Activated CD8-positive, alpha-beta T cell treated with anti-CD3 and anti-CD28 coated beads for 36 hours (primary cell): ENCODE measurements around the gene SOX30. TPM values are rescaled to one million over a fixed set of nuclear protein-coding genes. Genes with fewer than 3 reads are reported as not detected.
A peak's percentile ranks its signal among the peaks of the same experiment; 100 is the strongest.
"Not testable (repeated sequence)": the region's sequence is repeated elsewhere in the genome, so short reads cannot be mapped to it uniquely, and the experiment has no call there.

ENCODE experiments used
- ATAC-seq: fragments of 200-7000 bp; cut with Tn5 transposase; one replicate; pipeline ENCODE4 v1.10.0; 2021; ENCODE audit warnings: mild to moderate bottlenecking, moderate library complexity
- CTCF ChIA-PET: fragments of 350-600 bp; sonication (Branson Sonifier 250); formaldehyde crosslinking; loops from one replicate; lab custom pipeline; 2021; ENCODE audit warnings: antibody characterized with exemption; lab: Charles Lee
- POLR2A ChIA-PET: fragments of 350-600 bp; sonication (Branson Sonifier 250); formaldehyde crosslinking; loops from one replicate; lab custom pipeline; 2021; ENCODE audit warnings: antibody characterized with exemption; lab: Charles Lee
- DNase-seq: peaks from one replicate; pipeline ENCODE4 v3.0.0-alpha.2; 2020
- H3K27ac Mint-ChIP-seq: one replicate; pipeline ENCODE4 v1.8.0; 2021; ENCODE audit warnings: mild to moderate bottlenecking, mixed read lengths
- H3K27me3 Mint-ChIP-seq: one replicate; pipeline ENCODE4 v1.8.0; 2021; ENCODE audit warnings: mixed read lengths
- H3K36me3 Mint-ChIP-seq: one replicate; pipeline ENCODE4 v1.8.0; 2021; ENCODE audit warnings: low read depth, mixed read lengths
- H3K4me1 Mint-ChIP-seq: one replicate; pipeline ENCODE4 v1.8.0; 2021; ENCODE audit warnings: low read depth, mixed read lengths
- H3K4me3 Mint-ChIP-seq: one replicate; pipeline ENCODE4 v1.8.0; 2021; ENCODE audit warnings: mild to moderate bottlenecking, moderate library complexity, mixed read lengths
- H3K9me3 Mint-ChIP-seq: one replicate; pipeline ENCODE4 v1.8.0; 2021; ENCODE audit warnings: mixed read lengths
- CTCF ChIP-seq: fragments of 200-600 bp; IDR thresholded peaks from one replicate; pipeline ENCODE4 v1.8.0; 2022; ENCODE audit warnings: antibody characterized with exemption, mild to moderate bottlenecking
- intact Hi-C: fragments of 100-400 bp; cut with micrococcal nuclease; formaldehyde crosslinking; loops from one replicate; pipeline ENCODE4 v1.10.0; 2022
- total RNA-seq, 2 experiments: library from RNA; stranded (reverse); gene quantifications; one replicate each; pipeline ENCODE4 v1.2.3, GENCODE V29; 2021

SOX30 gene
- under 1 TPM; 0.11 to 0.16 TPM for total RNA-seq

GRCh38 chr5:157652377-157652692 lies at the start of gene SOX30:
Gene SOX30 (minus strand): TSS chr5:157652438. CDS start chr5:157652078, 360 bp downstream.
- peaks cover 23% of the 10 kb centered on the region for H3K9me3 Mint-ChIP-seq
- intact Hi-C loops = no loop called here
- H3K4me1 Mint-ChIP-seq = peaks cover 10% of the 10 kb centered on the region
- peak within 1 kb of the TSS; percentile 79 for H3K27ac Mint-ChIP-seq
- peaks cover 18% of the 10 kb centered on the region for H3K36me3 Mint-ChIP-seq
- DNase-seq (no peak), ATAC-seq (no peak)
- no peak for TF ChIP-seq CTCF
- ChIA-PET POLR2A (interaction anchor here (0.6 to 1.2 kb wide), 3 partner anchors 11 to 48 kb away, joined by 3 read pairs; no protein-coding TSS in a partner anchor), CTCF (interaction anchor here (0.9 to 4.1 kb wide), 4 partner anchors 17 to 91 kb away, joined by 3 to 18 read pairs (median 7); partner anchors contain the start of gene LSM11)
- no peaks in the 10 kb centered on the region for H3K27me3 Mint-ChIP-seq
- peak within 1 kb of the TSS; percentile 68 for H3K4me3 Mint-ChIP-seq

- DNase-seq, H3K27ac Mint-ChIP-seq, POLR2A ChIA-PET, H3K36me3 Mint-ChIP-seq, ATAC-seq, intact Hi-C loops, H3K27me3 Mint-ChIP-seq, H3K4me3 Mint-ChIP-seq, CTCF ChIA-PET, H3K4me1 Mint-ChIP-seq: not testable (repeated sequence)
- peaks cover 11% of the 10 kb centered on the region for H3K9me3 Mint-ChIP-seq
Observed at GRCh38 chr5:157698674-157699073, 46.4 kb upstream of the SOX30 start.

GRCh38 chr5:157696154-157696553 lies 43.9 kb upstream of the SOX30 start:
- H3K36me3 Mint-ChIP-seq, CTCF ChIA-PET, H3K27me3 Mint-ChIP-seq, ATAC-seq, H3K27ac Mint-ChIP-seq, H3K4me1 Mint-ChIP-seq, DNase-seq, H3K4me3 Mint-ChIP-seq, intact Hi-C loops, POLR2A ChIA-PET: not testable (repeated sequence)
- peaks cover 11% of the 10 kb centered on the region for H3K9me3 Mint-ChIP-seq

GRCh38 chr5:157693816-157694215 lies 41.6 kb upstream of the SOX30 start:
- H3K9me3 Mint-ChIP-seq, ATAC-seq, H3K27me3 Mint-ChIP-seq, H3K4me3 Mint-ChIP-seq, CTCF ChIA-PET, DNase-seq, H3K4me1 Mint-ChIP-seq, intact Hi-C loops, H3K27ac Mint-ChIP-seq, H3K36me3 Mint-ChIP-seq, POLR2A ChIA-PET: not testable (repeated sequence)

DNA sequence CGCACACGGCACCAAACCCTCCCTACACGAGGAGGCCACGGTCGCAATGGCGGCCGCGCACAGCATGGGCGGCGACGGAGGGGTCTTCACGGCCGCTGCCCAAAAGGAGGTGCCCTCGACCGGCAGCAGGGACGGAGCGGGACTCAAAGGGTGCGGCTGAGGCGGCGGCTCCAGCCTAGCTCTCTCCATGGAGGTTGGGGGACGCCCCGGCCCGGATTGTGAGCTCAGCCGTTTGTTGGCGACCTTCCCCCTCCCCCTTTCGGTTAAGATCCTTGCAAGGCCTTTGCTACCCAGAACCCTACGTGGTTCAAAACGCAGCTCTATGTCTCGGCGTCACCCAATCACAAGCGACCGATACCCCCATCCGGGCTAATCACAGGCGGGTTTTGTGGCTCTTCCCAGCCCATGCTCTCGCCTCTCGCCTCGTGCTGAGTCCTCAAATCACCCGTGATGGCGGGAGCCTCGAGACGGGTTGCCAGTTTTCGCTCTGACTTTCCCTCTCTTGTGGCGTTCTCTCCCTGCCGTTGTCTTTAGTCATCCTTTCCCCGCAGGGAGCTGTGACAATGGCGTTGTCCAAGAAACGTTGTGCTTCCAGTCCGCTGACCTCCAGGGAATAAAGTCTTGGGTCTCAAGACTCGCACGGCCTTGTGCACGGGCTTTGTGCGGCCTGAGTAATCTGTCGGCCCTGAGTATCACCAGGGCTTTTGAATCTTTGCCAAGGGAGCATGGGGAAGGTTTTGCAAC lies 38.6 kb upstream of the SOX30 start:
- intact Hi-C loops = no loop called here
- H3K27ac Mint-ChIP-seq = no peak overlapping the region
- TF ChIP-seq CTCF = no peak
- no peak overlapping the region for H3K4me3 Mint-ChIP-seq
- POLR2A ChIA-PET = interaction anchor here (0.6 kb wide), 1 partner anchor 34 kb away, joined by 3 read pairs; no protein-coding TSS in a partner anchor
- ATAC-seq = no peak
- H3K36me3 Mint-ChIP-seq = no peaks in the 10 kb centered on the region
- CTCF ChIA-PET = interaction anchor here (1.1 to 1.4 kb wide), 3 partner anchors 41 to 64 kb away, joined by 3 to 4 read pairs (median 3); partner anchors contain the start of gene THG1L
- H3K9me3 Mint-ChIP-seq = no peaks in the 10 kb centered on the region
- no peak for DNase-seq
- H3K27me3 Mint-ChIP-seq = no peaks in the 10 kb centered on the region
- no peaks in the 10 kb centered on the region for H3K4me1 Mint-ChIP-seq

DNA sequence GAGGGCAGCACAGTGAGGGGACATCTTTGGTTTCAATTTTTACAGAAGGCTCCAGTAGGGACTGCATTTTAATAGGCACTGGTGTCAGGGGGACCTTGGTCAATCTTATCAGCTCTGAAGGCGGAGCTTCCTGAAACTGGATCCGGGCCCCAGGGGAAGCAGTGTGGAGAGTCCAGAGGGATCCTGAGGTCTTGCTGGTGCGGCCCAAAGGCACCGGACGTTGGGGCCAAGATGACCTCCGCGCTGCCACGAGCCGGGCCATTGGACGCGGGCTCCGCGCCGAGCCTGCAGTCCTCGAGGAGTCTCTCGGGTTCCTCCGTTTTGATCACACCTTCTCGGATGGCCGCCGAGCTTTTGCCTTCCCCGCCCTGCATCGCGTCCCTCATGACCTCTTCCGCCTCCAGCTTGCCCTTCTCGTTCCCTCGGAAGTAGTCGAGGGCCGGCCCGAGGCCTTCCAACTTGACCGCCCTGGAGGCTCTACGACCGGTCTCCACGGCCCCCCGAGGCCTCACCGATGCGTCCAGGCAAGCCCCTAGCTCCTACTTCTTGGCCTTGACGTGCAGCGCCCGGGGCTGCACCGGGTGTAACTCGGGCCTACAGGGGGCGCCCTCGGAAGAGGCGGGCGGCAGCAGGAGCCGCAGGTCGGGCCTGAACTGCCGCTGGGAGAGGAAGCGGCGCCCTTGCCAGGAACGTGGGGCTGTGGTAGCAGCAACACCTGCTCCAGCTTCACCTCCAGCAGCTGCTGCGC lies 37.9 kb upstream of the SOX30 start:
- Mint-ChIP-seq H3K27ac (no peak overlapping the region), H3K36me3 (no peaks in the 10 kb centered on the region), H3K9me3 (no peaks in the 10 kb centered on the region), H3K4me1 (no peaks in the 10 kb centered on the region), H3K4me3 (no peak overlapping the region), H3K27me3 (no peaks in the 10 kb centered on the region)
- ATAC-seq (no peak), DNase-seq (peak; percentile 22)
- ChIA-PET POLR2A (interaction anchor here (0.6 to 1.0 kb wide), 2 partner anchors 32 to 34 kb away, joined by 3 read pairs; no protein-coding TSS in a partner anchor), CTCF (interaction anchor here (0.6 to 1.4 kb wide), 4 partner anchors 21 to 65 kb away, joined by 3 to 4 read pairs (median 3); partner anchors contain the start of gene THG1L)
- intact Hi-C loops = no loop called here
- no peak for TF ChIP-seq CTCF
